HG02798 (cell line): ENCODE data around the gene IL1RAPL1.

Experiments
- ATAC-seq: cut with Tn5 transposase; IDR thresholded peaks from one replicate; pipeline ENCODE4 v1.9.1; 2021; ENCODE audit warnings: mild to moderate bottlenecking; ENCODE audit not compliant: unreplicated experiment, poor library complexity

The IL1RAPL1 gene

DNA sequence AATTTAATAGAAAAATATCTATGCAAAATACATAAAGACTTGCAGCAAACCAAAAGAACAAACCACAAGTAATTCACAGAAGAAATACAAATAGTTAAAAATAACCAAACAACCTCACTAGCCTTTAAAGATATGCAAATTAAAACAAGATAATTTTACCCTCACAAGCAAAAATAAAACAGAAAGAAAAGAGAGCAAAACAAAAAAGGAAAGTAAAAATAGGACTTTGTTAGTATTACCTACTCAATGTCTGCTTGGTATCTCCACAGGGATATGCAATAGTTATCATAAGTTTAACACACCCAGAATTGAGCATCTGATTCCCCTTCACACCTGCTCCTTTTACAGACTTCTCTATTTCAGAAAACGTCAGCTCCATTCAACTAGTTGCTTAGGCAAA, 890.6 kb downstream of the IL1RAPL1 start:
- ATAC-seq, result peak; percentile 50

GRCh38 chrX:29478336-29479069, 891.3 kb downstream of the IL1RAPL1 start:
- ATAC-seq, result peak; percentile 92

- no peak for ATAC-seq
Observed at GRCh38 chrX:29487214-29487613, 900.0 kb downstream of the IL1RAPL1 start.

- no peak for ATAC-seq
Observed at GRCh38 chrX:29487714-29488113, 900.5 kb downstream of the IL1RAPL1 start.

DNA sequence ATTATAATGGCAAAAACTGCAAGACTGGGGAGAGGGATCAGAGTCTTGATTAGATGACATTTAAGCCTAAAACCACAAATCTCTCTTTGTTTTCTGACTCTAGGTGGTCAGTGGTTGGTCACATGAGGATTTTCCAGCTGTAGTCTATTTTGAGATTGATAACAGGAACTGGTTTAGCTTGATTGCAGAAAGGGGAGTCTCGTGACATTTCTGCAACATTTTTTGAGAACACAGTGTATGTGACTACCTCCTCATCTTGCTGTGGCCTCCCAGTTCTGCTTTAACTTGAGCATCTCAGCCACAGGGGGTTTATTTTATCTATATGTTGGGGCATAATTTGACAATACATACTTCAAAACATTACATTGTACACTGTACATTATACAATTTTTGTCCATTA, 901.7 kb downstream of the IL1RAPL1 start:
- peak; percentile 39 for ATAC-seq

- no peak for ATAC-seq
Observed at GRCh38 chrX:29490606-29491005, 903.4 kb downstream of the IL1RAPL1 start.

- ATAC-seq, result no peak
Observed at GRCh38 chrX:29491659-29492058, 904.4 kb downstream of the IL1RAPL1 start.

DNA sequence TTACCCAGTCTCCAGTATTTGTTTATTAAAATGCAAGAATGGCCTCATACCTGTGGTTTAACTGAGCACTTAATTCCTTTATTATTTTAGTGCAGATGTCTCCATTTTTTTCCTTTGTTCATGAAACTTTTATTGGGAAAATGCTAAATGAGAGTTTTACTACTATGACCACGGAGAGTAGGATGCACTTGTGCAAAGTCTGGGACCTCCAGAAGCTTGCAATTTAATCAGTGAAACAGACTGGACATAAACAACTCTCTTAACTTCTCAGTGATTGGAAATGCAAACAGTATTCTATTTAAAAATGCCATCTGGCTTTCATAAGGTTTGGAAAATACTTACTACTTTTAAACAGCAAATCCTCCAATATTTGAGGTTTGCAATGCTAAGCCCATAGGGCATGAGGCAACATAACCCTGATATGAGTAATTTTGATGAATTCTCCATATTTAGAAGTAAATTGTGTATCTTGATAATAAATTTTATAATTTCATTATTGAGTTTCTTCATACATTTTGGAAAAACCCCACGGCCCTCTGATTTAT, 909.5 kb downstream of the IL1RAPL1 start:
- no peak for ATAC-seq

GRCh38 chrX:29506729-29507128, 919.5 kb downstream of the IL1RAPL1 start:
- no peak for ATAC-seq

- no peak for ATAC-seq
Observed at GRCh38 chrX:29518100-29518499, 930.9 kb downstream of the IL1RAPL1 start.

DNA sequence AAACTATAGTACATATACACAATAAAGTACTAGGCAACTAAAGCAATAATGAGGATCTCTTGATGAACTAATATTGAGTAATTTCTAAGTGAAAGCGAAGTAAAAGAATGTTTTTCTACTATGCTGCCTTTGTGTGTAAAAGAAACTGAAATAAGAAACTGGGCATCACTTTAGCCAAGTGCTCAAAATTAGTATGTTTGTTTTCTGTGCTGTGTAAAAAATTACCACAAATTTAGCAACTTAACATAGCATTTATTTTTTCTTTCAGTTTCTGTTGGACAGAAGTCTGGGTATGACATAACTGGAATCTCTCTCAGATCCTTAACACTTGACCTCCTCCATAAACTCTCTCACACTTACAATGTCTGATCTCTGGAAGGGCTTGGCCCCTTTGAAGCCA, 941.0 kb downstream of the IL1RAPL1 start:
- peak; percentile 66 for ATAC-seq

- no peak for ATAC-seq
Observed at GRCh38 chrX:29530501-29530900, 943.3 kb downstream of the IL1RAPL1 start.

GRCh38 chrX:29531336-29531735, 944.1 kb downstream of the IL1RAPL1 start:
- peak; percentile 87 for ATAC-seq

GRCh38 chrX:29535212-29536162, 948.2 kb downstream of the IL1RAPL1 start:
- no peak for ATAC-seq

DNA sequence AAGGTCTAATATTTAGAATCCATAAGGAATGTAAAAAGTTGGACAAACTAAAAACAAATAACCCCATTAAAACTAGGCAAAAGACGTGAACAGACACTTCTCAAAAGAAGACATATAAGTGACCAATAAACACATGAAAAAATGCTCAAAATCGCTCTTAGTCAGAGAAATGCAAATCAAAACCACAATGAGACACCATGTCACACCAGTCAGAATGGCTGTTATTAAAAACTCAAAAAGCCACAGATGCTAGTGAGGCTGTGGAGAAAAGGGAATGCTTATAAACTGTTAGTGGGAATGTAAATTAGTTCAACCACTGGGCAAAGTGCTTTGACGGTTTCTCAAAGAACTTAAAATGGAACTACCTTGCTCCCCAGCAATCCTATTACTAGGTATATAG, 953.8 kb downstream of the IL1RAPL1 start:
- no peak for ATAC-seq

- no peak for ATAC-seq
Observed at GRCh38 chrX:29542152-29542551, 954.9 kb downstream of the IL1RAPL1 start.

GRCh38 chrX:29545878-29546277, 958.6 kb downstream of the IL1RAPL1 start:
- ATAC-seq, result no peak

DNA sequence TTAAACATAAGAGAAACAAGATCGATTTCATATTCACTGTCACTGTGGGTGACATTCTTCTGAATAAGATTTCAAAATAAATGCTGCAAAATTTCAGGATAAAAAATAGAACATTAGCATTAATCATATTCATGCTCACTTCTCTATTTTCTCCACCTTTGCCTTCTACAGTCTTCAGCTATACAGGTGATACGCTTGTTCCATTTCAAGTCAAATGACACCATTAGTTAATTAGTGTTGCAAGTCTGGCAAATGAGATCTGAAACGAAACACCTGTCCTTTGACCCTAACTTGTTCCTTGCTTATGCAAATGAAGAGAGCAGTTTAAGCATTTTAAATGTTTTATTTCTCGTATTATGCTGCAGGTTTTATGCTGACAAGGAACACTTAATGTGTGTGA, 960.6 kb downstream of the IL1RAPL1 start:
- ATAC-seq, result no peak

GRCh38 chrX:29553542-29553941, 966.3 kb downstream of the IL1RAPL1 start:
- ATAC-seq, result no peak

DNA sequence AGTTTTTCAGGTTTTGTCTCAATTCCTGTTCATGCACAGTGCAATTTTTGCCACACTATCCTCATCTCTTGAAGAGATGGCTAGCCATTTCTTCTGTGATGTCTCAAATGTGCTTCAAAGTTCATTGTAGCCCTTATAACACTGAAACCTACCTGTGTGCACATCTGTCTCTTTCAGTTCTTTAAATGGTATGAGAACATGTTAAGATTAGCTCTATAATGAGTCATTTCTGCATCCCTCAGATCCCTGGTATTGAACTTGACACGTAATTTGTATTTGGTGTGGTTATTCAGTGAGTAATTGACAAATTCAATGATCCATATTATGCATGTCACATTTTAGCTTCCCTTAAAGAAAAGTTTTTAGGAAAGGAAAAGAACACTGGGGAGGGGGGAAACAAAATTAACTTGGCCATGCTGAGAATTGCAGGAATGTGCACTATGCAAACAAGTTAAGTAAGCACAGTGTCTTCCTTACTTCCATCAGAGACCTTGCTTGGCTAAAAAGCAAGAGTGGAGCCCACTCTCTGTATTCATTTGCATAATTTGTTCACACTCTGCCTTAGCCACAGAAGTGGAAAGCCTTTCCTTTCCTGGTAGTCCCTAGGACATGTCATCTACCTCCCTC, 968.3 kb downstream of the IL1RAPL1 start:
- ATAC-seq, result peak; percentile 97

GRCh38 chrX:29560065-29560464, 972.8 kb downstream of the IL1RAPL1 start:
- ATAC-seq, result no peak
